ENCODE measurements around the gene DDX41.
"Not testable (repeated sequence)": the region's sequence is repeated elsewhere in the genome, so short reads cannot be mapped to it uniquely, and the experiment has no call there.

DDX41 gene

GRCh38 chr5:177537389-177538361 lies 20.9 kb upstream of the DDX41 start:
- DNase-seq (ENCODE audit: low spot score): no peak
- in situ Hi-C loops (cut with MboI; ENCODE audit: low pct_unique_long_range_greater_than_20kb, low sequenced_read_pairs, unreplicated experiment): no loop called here
- TF ChIP-seq, protein P1, sequence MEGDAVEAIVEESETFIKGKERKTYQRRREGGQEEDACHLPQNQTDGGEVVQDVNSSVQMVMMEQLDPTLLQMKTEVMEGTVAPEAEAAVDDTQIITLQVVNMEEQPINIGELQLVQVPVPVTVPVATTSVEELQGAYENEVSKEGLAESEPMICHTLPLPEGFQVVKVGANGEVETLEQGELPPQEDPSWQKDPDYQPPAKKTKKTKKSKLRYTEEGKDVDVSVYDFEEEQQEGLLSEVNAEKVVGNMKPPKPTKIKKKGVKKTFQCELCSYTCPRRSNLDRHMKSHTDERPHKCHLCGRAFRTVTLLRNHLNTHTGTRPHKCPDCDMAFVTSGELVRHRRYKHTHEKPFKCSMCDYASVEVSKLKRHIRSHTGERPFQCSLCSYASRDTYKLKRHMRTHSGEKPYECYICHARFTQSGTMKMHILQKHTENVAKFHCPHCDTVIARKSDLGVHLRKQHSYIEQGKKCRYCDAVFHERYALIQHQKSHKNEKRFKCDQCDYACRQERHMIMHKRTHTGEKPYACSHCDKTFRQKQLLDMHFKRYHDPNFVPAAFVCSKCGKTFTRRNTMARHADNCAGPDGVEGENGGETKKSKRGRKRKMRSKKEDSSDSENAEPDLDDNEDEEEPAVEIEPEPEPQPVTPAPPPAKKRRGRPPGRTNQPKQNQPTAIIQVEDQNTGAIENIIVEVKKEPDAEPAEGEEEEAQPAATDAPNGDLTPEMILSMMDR (IDR thresholded peaks at IDR 0.05; ENCODE audit: extremely low read depth, insufficient read depth, missing control alignments): no peak

DNA sequence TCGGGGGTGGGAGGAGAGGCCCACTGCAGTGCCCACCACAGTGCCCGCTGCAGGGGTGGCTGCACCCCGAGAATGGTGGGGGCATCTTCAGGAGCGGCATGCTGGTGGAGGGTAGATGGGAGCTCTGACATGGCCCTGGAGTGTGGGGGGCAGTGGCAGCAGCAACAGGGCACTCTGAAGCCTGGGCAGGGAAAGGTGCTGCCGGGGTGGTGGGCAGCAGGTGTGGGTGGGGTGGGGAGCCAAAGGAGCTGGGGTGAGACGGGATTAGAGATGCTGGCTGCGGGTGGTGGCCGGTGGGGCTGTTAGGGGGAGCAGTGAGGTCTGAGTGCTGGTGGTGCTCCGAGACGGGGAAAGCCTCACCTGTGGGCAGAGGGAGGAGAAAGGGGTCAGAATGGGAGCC lies 19.6 kb upstream of the DDX41 start:
- TF ChIP-seq, protein P1 (IDR thresholded peaks at IDR 0.05; ENCODE audit: extremely low read depth, insufficient read depth, missing control alignments): no peak
- in situ Hi-C loops (cut with MboI; ENCODE audit: low pct_unique_long_range_greater_than_20kb, low sequenced_read_pairs, unreplicated experiment): no loop called here
- DNase-seq (ENCODE audit: low spot score): no peak

DNA sequence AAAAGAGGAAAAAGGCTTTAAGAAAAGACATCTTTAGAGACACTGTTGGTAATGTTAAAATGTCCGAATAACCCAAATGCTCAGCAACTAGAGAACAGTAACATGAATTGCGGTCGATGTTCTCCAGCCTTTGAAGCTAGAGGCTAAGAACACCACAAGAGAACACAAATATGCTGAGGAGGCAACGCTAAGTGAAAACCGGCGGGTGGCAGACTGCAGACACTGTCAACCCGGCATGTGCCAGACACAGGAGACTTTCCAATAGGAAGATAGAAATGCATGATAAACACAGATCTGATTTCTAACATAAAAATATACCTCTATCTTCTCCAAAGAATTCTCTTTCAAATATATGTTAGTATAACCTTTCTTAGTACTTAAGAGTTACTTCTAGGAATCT lies 18.4 kb upstream of the DDX41 start:
- TF ChIP-seq, protein P1 (IDR thresholded peaks at IDR 0.05; ENCODE audit: extremely low read depth, insufficient read depth, missing control alignments): no peak
- in situ Hi-C loops (cut with MboI; ENCODE audit: low pct_unique_long_range_greater_than_20kb, low sequenced_read_pairs, unreplicated experiment): no loop called here
- DNase-seq (ENCODE audit: low spot score): no peak

GRCh38 chr5:177534433-177534832 lies 17.7 kb upstream of the DDX41 start:
- DNase-seq (ENCODE audit: low spot score); in situ Hi-C loops (cut with MboI; ENCODE audit: low pct_unique_long_range_greater_than_20kb, low sequenced_read_pairs, unreplicated experiment): not testable (repeated sequence)

DNA sequence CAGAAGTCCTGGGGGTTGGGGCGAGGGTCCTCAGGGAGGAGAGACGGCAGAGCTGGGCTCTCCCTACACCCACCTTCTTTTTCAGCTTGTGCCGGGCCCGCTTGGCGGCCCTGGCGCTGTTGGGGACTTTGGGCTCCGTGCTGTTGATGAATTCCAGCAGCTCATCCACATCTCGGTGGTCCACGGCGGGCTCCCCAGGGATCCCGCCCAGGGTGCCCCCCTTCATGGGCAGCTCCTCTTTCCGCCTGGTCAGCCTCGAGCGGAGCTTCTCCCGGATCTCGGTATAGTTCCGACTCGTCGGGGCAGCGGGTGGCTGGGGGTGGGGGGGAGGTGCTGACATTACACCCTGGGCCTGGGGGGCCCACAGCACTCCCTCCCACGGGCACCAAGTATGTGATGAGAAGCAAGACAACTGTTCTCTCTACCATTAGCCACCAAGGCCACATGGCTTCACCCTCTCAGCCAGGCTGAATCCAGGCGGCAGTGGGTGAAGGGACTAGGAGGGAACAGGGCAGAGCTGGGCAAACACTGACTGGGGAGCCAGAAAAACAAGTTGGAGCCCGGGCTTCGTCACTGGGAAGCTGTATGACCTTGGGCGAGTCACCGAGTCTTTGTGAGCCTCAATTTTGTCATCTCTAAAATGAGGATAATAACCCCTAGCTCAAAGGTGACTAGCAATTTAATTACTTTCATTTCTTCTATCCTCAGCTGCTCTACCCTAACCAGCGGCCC lies 14.6 kb upstream of the DDX41 start:
- TF ChIP-seq, protein P1 (IDR thresholded peaks at IDR 0.05; ENCODE audit: extremely low read depth, insufficient read depth, missing control alignments): no peak
- DNase-seq (ENCODE audit: low spot score): no peak
- in situ Hi-C loops (cut with MboI; ENCODE audit: low pct_unique_long_range_greater_than_20kb, low sequenced_read_pairs, unreplicated experiment): no loop called here

DNA sequence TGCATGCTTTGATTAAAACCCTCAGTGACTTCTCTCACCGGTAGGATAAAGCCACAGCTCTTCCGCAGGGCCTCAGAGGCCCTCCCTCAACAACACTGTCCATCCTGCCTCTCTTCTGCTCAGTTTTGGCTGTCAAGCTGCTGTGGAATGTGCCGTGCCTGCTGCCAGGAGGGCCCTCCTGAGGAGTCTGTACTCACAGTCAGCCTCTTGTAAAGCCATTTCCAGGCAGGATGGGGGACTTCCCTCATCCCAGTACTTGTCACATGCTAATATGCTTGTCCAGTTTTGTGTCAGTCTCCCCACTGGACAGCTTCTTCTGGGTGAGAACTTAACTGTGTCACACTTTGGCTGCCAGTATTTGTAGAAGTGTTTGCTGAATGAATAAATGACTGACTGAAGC lies 13.9 kb upstream of the DDX41 start:
- in situ Hi-C loops (cut with MboI; ENCODE audit: low pct_unique_long_range_greater_than_20kb, low sequenced_read_pairs, unreplicated experiment): no loop called here
- no peak for DNase-seq (ENCODE audit: low spot score)
- TF ChIP-seq, protein P1 (IDR thresholded peaks at IDR 0.05; ENCODE audit: extremely low read depth, insufficient read depth, missing control alignments): no peak

Data from GM13977 (cell line).